H1 (cell line): ENCODE data around the gene MYL11. TPM values are rescaled to one million over a fixed set of nuclear protein-coding genes. Genes with fewer than 3 reads are reported as not detected.

Experiments
- ATF2 ChIP-seq: IDR thresholded peaks from 2 replicates; pipeline ENCODE4 v1.6.1; 2012; ENCODE audit warnings: low read length, inconsistent platforms
- BRCA1 ChIP-seq: IDR thresholded peaks from 2 replicates; pipeline ENCODE4 v1.6.1; 2012; ENCODE audit warnings: low read depth, low read length, improper control_type of control experiment
- CBX8 ChIP-seq: fragments of 300-800, 300-1000 bp; sonication (generic); IDR thresholded peaks from 2 replicates; pipeline ENCODE4 v1.7.1; 2016; ENCODE audit warnings: low read depth, low read length, borderline replicate concordance
- CTBP2 ChIP-seq: IDR thresholded peaks from 2 replicates; pipeline ENCODE4 v1.7.0; 2011; ENCODE audit warnings: borderline replicate concordance, mild to moderate bottlenecking, moderate library complexity, mixed read lengths, low read length; ENCODE audit not compliant: insufficient read depth, insufficient read length
- E2F6 ChIP-seq: IDR thresholded peaks from 2 replicates; pipeline ENCODE4 v1.6.1; 2012; ENCODE audit warnings: inconsistent platforms
- JUN ChIP-seq: IDR thresholded peaks from 2 replicates; pipeline ENCODE4 v1.6.1; 2011; ENCODE audit warnings: low read depth, mild to moderate bottlenecking, improper control_type of control experiment, low read length
- KDM4A ChIP-seq: IDR thresholded peaks from one replicate; pipeline ENCODE4 v1.7.1; 2012; ENCODE audit warnings: low read depth, mild to moderate bottlenecking, moderate library complexity, low read length, inconsistent platforms; ENCODE audit not compliant: severe bottlenecking
- KDM5A ChIP-seq: fragments of 200-600 bp; IDR thresholded peaks from 2 replicates; pipeline ENCODE4 v1.7.1; 2012; ENCODE audit warnings: mild to moderate bottlenecking, low read length, inconsistent platforms, mixed read lengths
- MAFK ChIP-seq: IDR thresholded peaks from 2 replicates; pipeline ENCODE4 v1.6.1; 2012; ENCODE audit warnings: low read depth, mild to moderate bottlenecking, improper control_type of control experiment, low read length
- NANOG ChIP-seq: IDR thresholded peaks from 2 replicates; pipeline ENCODE4 v1.6.1; 2011; ENCODE audit warnings: low read length, low read depth, mild to moderate bottlenecking, inconsistent platforms; ENCODE audit not compliant: insufficient read depth, poor library complexity, severe bottlenecking
- NRF1 ChIP-seq: IDR thresholded peaks from 2 replicates; pipeline ENCODE4 v1.6.1; 2011; ENCODE audit warnings: mild to moderate bottlenecking, low read depth, low read length, improper control_type of control experiment
- POLR2AphosphoS5 ChIP-seq: IDR thresholded peaks from 2 replicates; pipeline ENCODE4 v1.6.1; 2011; ENCODE audit warnings: low read depth, low read length
- RNF2 ChIP-seq: fragments of 200-900, 300-1000 bp; sonication (generic); IDR thresholded peaks from 2 replicates; pipeline ENCODE4 v1.7.1; 2016; ENCODE audit warnings: borderline replicate concordance, low read depth, mild to moderate bottlenecking, antibody characterized with exemption, low read length; ENCODE audit not compliant: poor library complexity, severe bottlenecking; ENCODE audit errors: missing control alignments
- RXRA ChIP-seq: IDR thresholded peaks from 2 replicates; pipeline ENCODE4 v1.6.1; 2011; ENCODE audit warnings: low read depth, mild to moderate bottlenecking, low read length, moderate library complexity; ENCODE audit not compliant: insufficient read depth
- SAP30 ChIP-seq: fragments of 300-600 bp; sonication (generic); IDR thresholded peaks from 2 replicates; pipeline ENCODE4 v1.7.1; 2012; ENCODE audit warnings: low read length, moderate library complexity, mild to moderate bottlenecking, inconsistent platforms; ENCODE audit not compliant: insufficient read depth, insufficient replicate concordance
- SIRT6 ChIP-seq: IDR thresholded peaks from one replicate; pipeline ENCODE4 v1.7.1; 2012; ENCODE audit warnings: low read length, inconsistent platforms
- SP4 ChIP-seq: IDR thresholded peaks from 2 replicates; pipeline ENCODE4 v1.6.1; 2012; ENCODE audit warnings: low read length, inconsistent platforms
- SUZ12 ChIP-seq: fragments of 200-600 bp; sonication (generic); IDR thresholded peaks from 2 replicates; pipeline ENCODE4 v1.6.1; 2012; ENCODE audit warnings: mild to moderate bottlenecking, inconsistent platforms, low read length, moderate library complexity, mixed read lengths
- TAF7 ChIP-seq: optimal IDR thresholded peaks from 2 replicates; pipeline ENCODE3; 2011; ENCODE audit warnings: low read depth, mild to moderate bottlenecking, inconsistent platforms, low read length, moderate library complexity, borderline replicate concordance
- TBP ChIP-seq: IDR thresholded peaks from 2 replicates; pipeline ENCODE4 v1.6.1; 2011; ENCODE audit warnings: low read depth, low read length, improper control_type of control experiment
- TCF12 ChIP-seq: IDR thresholded peaks from 2 replicates; pipeline ENCODE4 v1.6.1; 2011; ENCODE audit warnings: low read depth, mild to moderate bottlenecking, low read length
- polyA plus RNA-seq, 7 experiments: library from polyadenylated mRNA; depleted of rRNA in 3 of 7; stranded (reverse) in 5 of 7; unstranded in 2 of 7; fragments of >200 nt in 5 of 7; fragments of 200-250 nt in 2 of 7; gene quantifications; 1 replicate in 5 of 7; 2 replicates in 1 of 7; 4 replicates in 1 of 7; pipeline versions ENCODE4 v1.2.1 to v1.2.3, GENCODE V29; 2011 to 2013; ENCODE audit warnings: missing spikeins in 2 of 7, mixed read lengths in 2 of 7
- total RNA-seq: library from RNA; stranded (reverse); fragmentation: NEBNext Ultra II Directional; extraction: Animal tissue kit (Norgen Biotek cat#: 25700); gene quantifications from 2 replicates; pipeline ENCODE4 v1.2.1, GENCODE V29; 2021

The MYL11 gene
- total and polyA plus RNA-seq, 2 of the 8 experiments (the other 6 are each of a cell fraction or from before 2014, with no cell fraction given) = 1.2 to 1.4 TPM

GRCh38 chr16:30407102-30407803 lies 32.7 kb downstream of the MYL11 start, which contains the start of gene ZNF771 (continued):
- TF ChIP-seq SAP30 (no peak), MAFK (no peak), SUZ12 (no peak), SP4 (no peak; the same call in 1 of the 2 replicates), TCF12 (no peak), RXRA (no peak), E2F6 (peak; percentile 70), SIRT6 (no peak), KDM4A (peak; percentile 62), KDM5A (no peak), TAF7 (peak; percentile 88), NRF1 (no peak), NANOG (no peak), TBP (peak; percentile 92), ATF2 (no peak), JUN (no peak), POLR2AphosphoS5 (peak; percentile 74), RNF2 (no peak), CBX8 (no peak), CTBP2 (no peak), BRCA1 (no peak)
